K562 (cell line): ENCODE data around the gene FAM72C. TPM values are rescaled to one million over a fixed set of nuclear protein-coding genes. Genes with fewer than 3 reads are reported as not detected.
"Not testable (repeated sequence)": the region's sequence is repeated elsewhere in the genome, so short reads cannot be mapped to it uniquely, and the experiment has no call there.

Experiments
- ATAC-seq: fragments of 200-7000 bp; cut with Tn5 transposase; 3 replicates; pipeline ENCODE4 v1.9.1; 2020; ENCODE audit warnings: moderate library complexity
- BruUV-seq: library from RNA; stranded (reverse); fragments of 400-500 nt; replicated peaks from 2 replicates; lab custom pipeline; 2021; lab: Mats Ljungman, UMichigan
- CTCF ChIA-PET: fragments of 300-600 bp; formaldehyde crosslinking; extraction: SDS; loops from one replicate; lab custom pipeline; 2021; ENCODE audit warnings: low intra/inter-chr PET ratio; lab: Yijun Ruan, JAX
- POLR2A ChIA-PET: fragments of 300-600, 350-650 bp; sonication (Branson Sonifier 250); formaldehyde crosslinking; extraction: SDS; loops from one replicate; lab custom pipeline; 2021; ENCODE audit warnings: antibody characterized with exemption, inconsistent platforms; lab: Yijun Ruan, JAX
- DNase-seq, 4 experiments: peaks; one replicate each; pipeline versions ENCODE4 v3.0.0 to v3.0.0-alpha.2; 2011 to 2018; ENCODE audit warnings: low spot score in 3 of 4, mixed read lengths in 3 of 4; ENCODE audit errors: extremely low read depth in 1 of 4
- FAIRE-seq: peaks from 2 replicates; lab custom pipeline; 2011; peaks lifted over from hg19 to GRCh38; lab: Jason Lieb, UNC
- H2AFZ ChIP-seq: 2 replicates; pipeline ENCODE4 v1.6.0; 2011; ENCODE audit warnings: low read depth, low read length, control low read depth, inconsistent platforms
- H3K27ac ChIP-seq: fragments of 200-600 bp; 3 replicates; pipeline ENCODE4 v1.8.0; 2011; ENCODE audit warnings: low read depth, mild to moderate bottlenecking, control low read depth, inconsistent platforms, low read length, moderate library complexity, mixed read lengths; ENCODE audit errors: extremely low read depth
- H3K27me3 ChIP-seq, 2 experiments: fragments of 300-600 bp in 1 of 2; 2 replicates in 1 of 2; 3 replicates in 1 of 2; pipeline versions ENCODE4 v1.6.0 to v1.8.0; 2011; ENCODE audit warnings: inconsistent platforms in 2 of 2, low read length in 2 of 2, mild to moderate bottlenecking in 1 of 2, mixed read lengths in 1 of 2, moderate library complexity in 1 of 2; ENCODE audit not compliant: control insufficient read depth in 2 of 2, insufficient read depth in 2 of 2
- H3K36me3 ChIP-seq: fragments of 300-600 bp; 3 replicates; pipeline ENCODE4 v1.8.0; 2011; ENCODE audit warnings: mild to moderate bottlenecking, low read length, inconsistent platforms; ENCODE audit not compliant: control insufficient read depth, insufficient read depth
- H3K4me1 ChIP-seq, 2 experiments: fragments of 200-600 bp in 1 of 2; replicated peaks in 1 of 2; 2 replicates in 1 of 2; 3 replicates in 1 of 2; pipeline versions ENCODE4 v1.5.1 to v1.8.0; 2011; ENCODE audit warnings: inconsistent platforms in 2 of 2, low read length in 2 of 2, mild to moderate bottlenecking in 1 of 2, mixed read lengths in 1 of 2, moderate library complexity in 1 of 2; ENCODE audit not compliant: control insufficient read depth in 2 of 2, insufficient read depth in 2 of 2
- H3K4me2 ChIP-seq: 2 replicates; pipeline ENCODE4 v1.6.1; 2011; ENCODE audit warnings: low read length, control low read depth, inconsistent platforms, mixed read lengths; ENCODE audit not compliant: insufficient read depth
- H3K4me3 ChIP-seq: fragments of 200-600 bp; sonication (generic), shearing (Covaris generic); 2 replicates; pipeline ENCODE4 v1.5.1; 2016; ENCODE audit warnings: control low read depth, inconsistent platforms
- H3K79me2 ChIP-seq: fragments of 200-600 bp; 3 replicates; pipeline ENCODE4 v1.8.0; 2011; ENCODE audit warnings: low read length, inconsistent platforms; ENCODE audit not compliant: control insufficient read depth, insufficient read depth
- H3K9ac ChIP-seq, 2 experiments: 2 replicates each; pipeline versions ENCODE4 v1.6.0 to v1.6.1; 2011; ENCODE audit warnings: low read depth in 2 of 2, low read length in 2 of 2, control low read depth in 1 of 2, inconsistent platforms in 1 of 2, mild to moderate bottlenecking in 1 of 2, mixed read lengths in 1 of 2; ENCODE audit not compliant: insufficient read depth in 1 of 2
- H3K9me1 ChIP-seq: one replicate; pipeline ENCODE4 v1.6.0; 2011; ENCODE audit warnings: inconsistent platforms, mild to moderate bottlenecking, low read length, moderate library complexity; ENCODE audit not compliant: control insufficient read depth, insufficient read depth
- H3K9me3 ChIP-seq: replicated peaks from 2 replicates; pipeline ENCODE4 v1.5.1; 2011; ENCODE audit warnings: low read depth, low read length, inconsistent platforms; ENCODE audit not compliant: control insufficient read depth, insufficient read depth
- H4K20me1 ChIP-seq: replicated peaks from 2 replicates; pipeline ENCODE4 v1.6.1; 2011; ENCODE audit warnings: low read length, inconsistent platforms, mixed read lengths; ENCODE audit not compliant: control insufficient read depth, insufficient read depth
- WGBS: fragments of 100-300 bp; shearing (Covaris generic); methylation state at CpG from one replicate; pipeline ENCODE4 v1.1.6; 2016; ENCODE audit warnings: low coverage, mixed read lengths; ENCODE audit not compliant: insufficient coverage; ENCODE audit errors: missing lambda C conversion rate; 5-methylcytosine and 5-hydroxymethylcytosine counted together
- in situ Hi-C: fragments of 300-500 bp; cut with MboI; formaldehyde crosslinking; loops from 4 replicates; pipeline ENCODE4 v1.15.0; 2018; ENCODE audit warnings: inconsistent platforms, mixed read lengths
- intact Hi-C: fragments of 100-400 bp; cut with micrococcal nuclease; formaldehyde crosslinking; loops from 2 replicates; pipeline ENCODE4 v1.14.2; 2022
- polyA plus RNA-seq, 8 experiments: library from polyadenylated mRNA; depleted of rRNA in 4 of 8; stranded (reverse) in 5 of 8; unstranded in 3 of 8; fragments of >200 nt; fragmentation: Nextera tagmentation in 2 of 8; fragmentation: Illumina TruSeq in 1 of 8; extraction: Ambion mirVana in 2 of 8; extraction: Trizol in 1 of 8; gene quantifications; 2 replicates each; pipeline versions ENCODE4 v1.2.1 to v1.2.3, GENCODE V29; 2011 to 2014; ENCODE audit warnings: inconsistent platforms in 1 of 8, missing spikeins in 1 of 8
- total RNA-seq, 7 experiments: library from RNA; depleted of rRNA in 6 of 7; stranded (reverse); fragments of >200 nt in 6 of 7; fragmentation: Illumina TruSeq in 2 of 7; extraction: Trizol in 2 of 7; gene quantifications; 2 replicates each; pipeline versions ENCODE4 v1.2.1 to v1.2.3, GENCODE V29; 2011 to 2021; ENCODE audit warnings: low replicate concordance in 1 of 7

The FAM72C gene
- total and polyA plus RNA-seq, 9 of the 15 experiments (the other 6 are each of a cell fraction or from before 2014, with no cell fraction given): 4.5 to 43.5 (median 19.6) TPM

- H3K79me2 ChIP-seq, FAIRE-seq, H3K9ac ChIP-seq, H3K9me3 ChIP-seq, BruUV-seq, DNase-seq, intact Hi-C loops, H3K4me2 ChIP-seq, H2AFZ ChIP-seq, H3K27ac ChIP-seq, H3K4me3 ChIP-seq, POLR2A ChIA-PET, H3K27me3 ChIP-seq, H3K4me1 ChIP-seq, H3K9me1 ChIP-seq, in situ Hi-C loops, CTCF ChIA-PET, H3K36me3 ChIP-seq, H4K20me1 ChIP-seq, ATAC-seq: not testable (repeated sequence)
- no CpG with 5 or more reads among the region's 1 CpG for WGBS
Measured at GRCh38 chr1:143989719-143990118, 17.9 kb upstream of the FAM72C start.

GRCh38 chr1:143989427-143989712 is 17.6 kb upstream of the FAM72C start:
- H3K9ac ChIP-seq, in situ Hi-C loops, H4K20me1 ChIP-seq, H3K4me2 ChIP-seq, POLR2A ChIA-PET, intact Hi-C loops, H3K36me3 ChIP-seq, DNase-seq, H3K4me3 ChIP-seq, H3K4me1 ChIP-seq, H3K27ac ChIP-seq, ATAC-seq, FAIRE-seq, CTCF ChIA-PET, H3K9me1 ChIP-seq, H3K79me2 ChIP-seq, H3K9me3 ChIP-seq, H2AFZ ChIP-seq, BruUV-seq, H3K27me3 ChIP-seq: not testable (repeated sequence)
- no CpG with 5 or more reads among the region's 4 CpGs for WGBS

DNA sequence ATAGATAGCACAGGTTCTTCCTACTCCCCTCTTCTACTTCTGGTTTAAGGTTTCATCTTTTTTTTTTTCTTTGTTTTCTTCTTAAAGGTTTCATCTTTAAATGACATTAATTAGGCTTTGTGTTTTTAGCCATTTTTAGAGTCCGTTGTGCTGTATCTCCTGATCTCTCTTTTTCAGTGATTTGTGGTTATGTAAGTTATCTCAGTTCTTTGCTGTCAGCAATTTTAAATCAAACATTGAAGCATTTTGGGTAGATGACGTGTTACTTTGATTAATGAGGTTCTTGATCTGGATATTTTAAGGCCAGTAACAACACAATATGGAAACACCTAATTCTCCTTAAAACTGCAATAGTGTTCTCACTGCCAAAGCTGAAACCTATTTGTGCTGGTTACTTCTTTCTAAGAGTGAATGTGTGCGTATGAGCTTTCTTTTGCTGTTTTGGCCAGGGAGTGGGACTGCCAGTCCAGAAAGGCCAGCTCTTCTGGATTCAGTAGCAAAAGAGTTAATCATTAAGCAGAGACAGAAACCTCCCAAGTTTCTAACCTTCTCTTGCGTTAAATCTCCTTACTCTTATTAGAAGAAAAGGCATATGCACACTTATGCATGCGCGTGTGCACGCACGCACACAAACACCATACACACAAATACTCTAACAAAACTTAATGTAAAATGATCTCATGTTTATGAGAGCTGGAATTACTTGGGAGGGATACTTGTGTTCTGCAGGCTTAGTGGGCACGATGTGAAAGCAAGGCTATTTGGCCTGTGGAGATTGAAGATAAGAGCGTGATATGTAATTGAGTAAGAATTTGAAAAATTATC is 17.0 kb upstream of the FAM72C start:
- H3K9me3 ChIP-seq, ATAC-seq, H3K36me3 ChIP-seq, CTCF ChIA-PET, H3K27ac ChIP-seq, H3K4me1 ChIP-seq, FAIRE-seq, H2AFZ ChIP-seq, H3K4me2 ChIP-seq, H3K79me2 ChIP-seq, H3K9ac ChIP-seq, H3K27me3 ChIP-seq, POLR2A ChIA-PET, H3K4me3 ChIP-seq, in situ Hi-C loops, H3K9me1 ChIP-seq, intact Hi-C loops, H4K20me1 ChIP-seq, DNase-seq: not testable (repeated sequence)
- 75% methylated on average over 1 of the region's 10 CpGs for WGBS
- TSS peak; percentile 7 for BruUV-seq

- POLR2A ChIA-PET, H2AFZ ChIP-seq, H4K20me1 ChIP-seq, H3K36me3 ChIP-seq, CTCF ChIA-PET, H3K4me2 ChIP-seq, FAIRE-seq, H3K9me3 ChIP-seq, H3K4me3 ChIP-seq, DNase-seq, BruUV-seq, intact Hi-C loops, H3K27me3 ChIP-seq, H3K9ac ChIP-seq, H3K27ac ChIP-seq, H3K9me1 ChIP-seq, in situ Hi-C loops, H3K79me2 ChIP-seq, H3K4me1 ChIP-seq: not testable (repeated sequence)
- peak; percentile 79 for ATAC-seq
- WGBS: no CpG with 5 or more reads among the region's 1 CpG
Measured at GRCh38 chr1:143987868-143988267, 16.1 kb upstream of the FAM72C start.
